ENCODE data around the gene IL31RA.

The IL31RA gene

GRCh38 chr5:55916986-55917385, 65.8 kb downstream of the IL31RA start:
- no peak overlapping the region for H3K27ac ChIP-seq
- no peak overlapping the region for H3K4me3 ChIP-seq
- H3K36me3 ChIP-seq: no peaks in the 10 kb centered on the region
- intact Hi-C loops (cut with DNase I; ENCODE audit: low total_unique reads): no loop called here
- TF ChIP-seq CTCF (IDR thresholded peaks at IDR 0.05): no peak
- no peak for DNase-seq
- peaks cover 0 to 14% (median 2%) of the 10 kb centered on the region in 4 donors for H3K4me1 ChIP-seq
- H3K27me3 ChIP-seq: no peaks in the 10 kb centered on the region
- no peaks in the 10 kb centered on the region for H3K9me3 ChIP-seq

- no peak for TF ChIP-seq CTCF (IDR thresholded peaks at IDR 0.05)
- H3K4me1 ChIP-seq: peaks cover 0 to 13% (median 2%) of the 10 kb centered on the region in 4 donors
- no peaks in the 10 kb centered on the region for H3K9me3 ChIP-seq
- no peak overlapping the region for H3K27ac ChIP-seq
- DNase-seq: peak in 1 of 2 donors; percentile 41
- no peaks in the 10 kb centered on the region for H3K27me3 ChIP-seq
- intact Hi-C loops (cut with DNase I; ENCODE audit: low total_unique reads): no loop called here
- no peak overlapping the region for H3K4me3 ChIP-seq
- H3K36me3 ChIP-seq: no peaks in the 10 kb centered on the region
Observed at GRCh38 chr5:55917402-55918086, 66.4 kb downstream of the IL31RA start.

- no peak overlapping the region for H3K27ac ChIP-seq
- peak in 1 of 2 donors; percentile 51 for DNase-seq
- TF ChIP-seq CTCF (IDR thresholded peaks at IDR 0.05): no peak
- no peaks in the 10 kb centered on the region for H3K27me3 ChIP-seq
- no peaks in the 10 kb centered on the region for H3K36me3 ChIP-seq
- H3K9me3 ChIP-seq: no peaks in the 10 kb centered on the region
- no peak overlapping the region for H3K4me3 ChIP-seq
- intact Hi-C loops (cut with DNase I; ENCODE audit: low total_unique reads): no loop called here
- H3K4me1 ChIP-seq: peaks cover 0 to 13% (median 2%) of the 10 kb centered on the region in 4 donors
Observed at GRCh38 chr5:55918087-55919035, 67.2 kb downstream of the IL31RA start.

- no peaks in the 10 kb centered on the region for H3K9me3 ChIP-seq
- DNase-seq: peak in 1 of 2 donors; percentile 17
- no peak for TF ChIP-seq CTCF (IDR thresholded peaks at IDR 0.05)
- H3K27ac ChIP-seq: no peak overlapping the region
- intact Hi-C loops (cut with DNase I; ENCODE audit: low total_unique reads): no loop called here
- H3K36me3 ChIP-seq: no peaks in the 10 kb centered on the region
- no peak overlapping the region for H3K4me3 ChIP-seq
- H3K27me3 ChIP-seq: no peaks in the 10 kb centered on the region
- H3K4me1 ChIP-seq: peaks cover 0 to 19% (median 2%) of the 10 kb centered on the region in 4 donors
Observed at GRCh38 chr5:55919625-55920024, 68.5 kb downstream of the IL31RA start.

- peak in 1 of 2 donors; percentile 40 for DNase-seq
- intact Hi-C loops (cut with DNase I; ENCODE audit: low total_unique reads): no loop called here
- TF ChIP-seq CTCF (IDR thresholded peaks at IDR 0.05): no peak
- Histone ChIP-seq H3K4me3 (no peak overlapping the region), H3K36me3 (no peaks in the 10 kb centered on the region), H3K4me1 (peaks cover 0 to 15% (median 2%) of the 10 kb centered on the region in 4 donors), H3K27ac (no peak overlapping the region), H3K27me3 (no peaks in the 10 kb centered on the region), H3K9me3 (no peaks in the 10 kb centered on the region)
Observed at GRCh38 chr5:55920784-55921183, 69.6 kb downstream of the IL31RA start.
